DMS53 treated with DMSO at 0.1 percent for 48 hours (cell line): Measurements from ENCODE around the gene HOXB3.

Experiments
- DNase-seq: peaks from one replicate; lab custom pipeline; 2025; ENCODE audit not compliant: unreplicated experiment; lab: John Stamatoyannopoulos, UW

Gene HOXB3

DNA sequence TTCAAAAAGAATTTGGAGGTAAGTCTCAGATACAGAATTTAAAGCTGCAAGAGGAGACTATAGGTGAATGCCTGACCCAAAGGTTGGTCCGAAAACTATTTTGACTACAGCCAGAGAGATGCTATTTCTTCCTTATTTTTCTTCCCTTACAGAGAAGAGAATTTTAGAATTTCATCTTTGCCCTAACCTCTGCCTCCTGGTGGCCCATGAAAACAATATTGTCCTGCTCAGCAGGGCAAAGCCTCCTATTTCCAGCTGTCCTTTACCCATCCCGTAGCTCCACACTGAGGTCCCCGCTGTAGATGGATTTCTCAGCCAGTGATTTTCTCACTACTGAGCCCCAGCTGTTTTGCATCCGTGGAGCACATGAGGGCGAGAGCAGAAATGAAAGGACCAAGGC, 83.8 kb downstream of the HOXB3 start:
- no peak for DNase-seq

DNA sequence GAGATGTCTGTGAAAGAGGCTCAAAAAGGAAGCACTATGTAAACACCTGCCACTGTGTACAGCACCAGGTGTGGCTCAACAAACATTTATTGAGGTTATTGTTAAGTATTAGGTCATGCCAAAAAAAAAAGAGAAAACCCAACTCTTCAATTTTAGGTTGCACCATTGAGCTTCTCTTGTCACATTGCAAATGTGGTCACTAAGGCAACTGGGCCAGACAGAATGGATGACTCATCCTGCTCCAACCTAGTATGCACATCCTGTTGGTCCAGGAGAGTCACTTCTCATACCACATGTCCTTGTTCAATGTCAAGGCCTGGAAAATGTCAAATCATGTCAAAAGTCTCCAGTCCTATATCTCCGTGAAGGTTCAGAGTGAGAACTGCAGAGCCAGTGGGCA, 84.3 kb downstream of the HOXB3 start:
- peak; percentile 95 for DNase-seq

DNA sequence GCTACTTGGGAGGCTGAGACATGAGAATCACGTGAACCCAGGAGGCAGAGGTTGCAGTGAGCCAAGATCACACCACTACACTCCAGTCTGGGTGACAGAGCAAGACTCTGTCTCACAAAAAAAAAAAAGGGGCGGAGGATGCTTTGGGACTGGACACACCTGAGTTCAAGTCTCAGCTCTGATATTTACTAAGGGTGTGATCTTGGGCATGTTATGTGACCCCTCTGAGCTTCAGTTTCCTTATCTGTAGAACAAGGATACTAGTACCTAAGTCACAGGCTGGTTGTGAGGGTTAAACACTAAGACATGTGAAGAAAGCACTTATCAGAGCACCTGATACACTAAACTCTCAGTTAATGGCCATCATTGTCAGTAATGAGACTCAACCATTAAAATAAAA, 85.1 kb downstream of the HOXB3 start:
- DNase-seq: no peak

DNA sequence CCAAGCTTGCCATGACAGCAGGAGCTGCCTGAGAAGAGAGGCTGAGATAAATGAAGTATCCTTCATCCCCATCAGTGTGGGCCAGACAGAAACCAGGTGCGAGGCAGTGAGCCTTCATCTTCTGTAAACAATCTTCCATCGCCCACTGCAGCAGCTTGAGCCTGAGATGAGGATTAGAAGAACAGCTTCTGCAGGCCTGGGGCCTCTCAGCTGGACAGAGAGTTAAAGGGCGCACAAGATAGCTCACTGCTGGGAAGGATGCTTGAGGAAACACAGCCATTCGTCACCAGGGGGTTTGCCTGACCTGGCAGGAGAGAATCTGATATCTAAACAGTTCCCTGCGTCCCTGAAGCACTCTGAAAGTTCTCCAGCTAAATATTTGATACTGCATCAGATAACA, 86.3 kb downstream of the HOXB3 start:
- no peak for DNase-seq

DNA sequence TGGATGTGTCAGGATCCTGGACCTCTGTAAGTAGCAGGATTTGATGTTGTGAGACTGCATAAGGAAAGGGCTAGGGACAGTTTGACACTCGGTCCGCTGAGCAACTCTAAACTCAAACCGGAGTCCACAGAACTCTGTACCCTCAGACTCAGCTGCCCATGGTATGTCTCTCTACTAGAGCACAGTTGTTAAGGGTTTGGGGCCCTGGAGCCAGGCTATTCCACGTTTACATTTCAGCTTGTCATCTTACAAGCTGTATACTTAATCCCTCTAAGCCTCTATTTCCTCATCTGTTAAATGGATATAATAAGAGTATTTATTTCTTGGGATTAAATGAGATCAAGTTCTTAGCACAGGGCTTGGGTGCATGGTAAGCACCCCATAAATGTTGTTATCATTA, 87.1 kb downstream of the HOXB3 start:
- no peak for DNase-seq

DNA sequence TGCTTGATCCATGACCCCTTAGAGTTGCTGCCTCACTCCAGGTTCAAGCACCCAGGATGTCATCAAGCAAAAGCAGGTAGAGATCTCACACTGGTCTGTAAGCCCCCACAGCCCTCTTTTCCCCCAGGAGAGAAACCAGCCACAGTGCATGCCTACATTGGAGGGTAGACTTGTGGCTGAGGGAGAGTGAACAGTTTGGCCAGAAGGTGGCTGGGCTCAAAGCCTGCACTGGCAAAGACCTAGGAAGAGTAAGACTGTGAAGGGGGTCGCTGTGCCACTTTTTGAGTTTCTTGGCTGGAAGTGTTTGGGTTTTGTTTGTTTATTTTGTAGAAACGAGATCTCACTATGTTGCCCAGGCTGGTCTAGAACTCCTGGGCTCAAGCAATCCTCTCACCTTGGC, 87.7 kb downstream of the HOXB3 start:
- DNase-seq: no peak

DNA sequence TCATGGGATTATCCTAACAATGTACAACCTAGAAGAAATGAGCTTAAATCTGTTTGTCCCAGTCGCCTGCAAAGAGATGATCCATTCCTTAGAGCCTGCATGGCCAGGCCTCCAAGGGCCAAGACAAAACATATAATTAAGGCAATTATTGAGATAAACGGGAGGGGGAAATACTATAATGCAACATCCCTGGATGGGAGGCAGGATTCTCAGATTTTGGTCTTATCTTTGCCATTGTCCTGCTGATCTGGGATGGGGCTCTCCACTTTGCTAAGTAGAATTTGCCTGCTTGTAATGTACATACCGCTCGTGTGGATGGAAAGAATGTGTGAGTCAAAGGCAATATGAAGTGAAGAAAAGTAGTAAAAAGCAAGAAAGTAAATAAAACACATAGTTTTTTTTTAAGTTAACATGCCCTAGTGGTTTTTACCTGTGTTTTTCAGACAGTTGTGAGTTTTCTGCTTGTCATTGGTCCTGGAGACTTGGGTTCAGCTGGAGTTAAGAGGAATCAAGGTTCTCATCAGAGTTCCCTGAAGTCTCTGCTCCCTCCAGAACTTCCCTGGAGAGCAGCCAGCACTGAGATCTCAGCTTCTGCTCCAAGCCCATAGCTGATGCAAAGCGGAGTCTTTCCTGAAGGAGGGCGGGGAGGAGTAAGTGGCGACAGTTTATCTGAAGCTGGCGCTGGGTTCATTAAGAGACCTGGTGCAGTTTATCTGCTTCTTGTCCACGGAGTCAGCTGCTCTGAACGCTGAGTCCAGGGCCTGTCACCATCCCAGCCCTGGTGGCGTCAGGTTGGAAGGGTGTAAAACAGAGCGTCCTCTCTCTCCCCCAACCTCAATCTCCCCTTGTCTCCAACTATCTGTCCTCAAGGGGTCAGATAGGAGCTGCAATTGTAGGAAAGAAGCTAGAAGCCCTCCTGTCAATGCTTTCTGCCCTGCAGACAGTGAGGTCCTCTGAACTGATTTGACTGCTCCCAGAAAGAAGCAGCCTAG, 89.3 kb downstream of the HOXB3 start:
- DNase-seq: no peak

DNA sequence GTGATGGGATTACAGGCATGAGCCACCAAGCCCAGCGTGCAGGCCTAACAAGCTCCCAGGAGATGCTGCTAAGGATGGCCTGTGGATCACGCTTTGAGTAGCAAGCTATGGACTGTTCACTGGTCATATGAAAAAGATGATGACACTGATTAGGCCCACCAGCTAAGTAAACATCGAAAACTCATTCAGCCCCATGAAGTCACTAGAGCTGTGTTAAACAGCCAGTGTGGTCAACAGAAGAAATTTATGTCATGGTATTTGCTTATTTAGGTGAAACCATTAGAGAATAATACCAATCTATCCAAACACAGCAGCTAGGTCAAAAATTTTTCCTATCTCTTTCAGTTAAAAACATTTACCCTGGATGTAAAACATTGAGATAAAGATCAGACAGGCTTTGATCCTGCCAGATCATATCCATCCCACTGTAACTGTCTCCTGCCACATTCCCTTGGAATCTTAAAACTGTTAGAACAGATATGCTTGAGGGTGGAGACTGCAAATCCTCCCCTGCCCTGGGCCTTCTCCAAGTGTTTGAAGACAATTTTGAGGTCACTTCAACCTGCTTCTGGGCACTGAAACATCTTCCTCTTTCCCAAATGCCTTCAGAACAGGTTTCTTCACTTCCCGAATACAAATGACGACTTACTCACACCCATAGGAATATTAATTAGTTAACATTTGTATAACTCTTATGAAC, 90.2 kb downstream of the HOXB3 start:
- DNase-seq: no peak

DNA sequence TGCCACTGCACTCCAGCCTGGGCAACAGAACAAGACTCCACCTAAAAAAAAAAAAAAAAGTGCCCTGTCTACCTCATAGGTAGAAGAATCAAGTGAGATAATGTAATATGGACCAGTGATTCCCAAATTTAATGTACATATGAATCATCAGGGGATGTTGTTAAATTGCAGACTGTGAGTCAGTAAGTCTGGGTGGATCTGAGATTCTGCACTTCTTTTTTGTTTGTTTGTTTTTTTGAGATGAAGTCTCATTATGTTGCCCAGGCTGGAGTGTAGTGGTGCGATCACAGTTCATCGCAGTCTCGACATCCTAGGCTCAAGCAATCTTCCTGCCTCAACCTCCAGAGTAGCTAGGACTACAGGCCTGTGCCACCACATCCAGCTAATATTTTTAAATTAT, 90.8 kb downstream of the HOXB3 start:
- no peak for DNase-seq
